ENCODE results near the gene MADD. TPM values are rescaled to one million over a fixed set of nuclear protein-coding genes. Genes with fewer than 3 reads are reported as not detected.
A peak's percentile ranks its signal among the peaks of the same experiment; 100 is the strongest.
"Not testable (repeated sequence)": the region's sequence is repeated elsewhere in the genome, so short reads cannot be mapped to it uniquely, and the experiment has no call there.

MADD gene
- total RNA-seq, 1 donor from 2014 or later: 31.7 TPM

DNA sequence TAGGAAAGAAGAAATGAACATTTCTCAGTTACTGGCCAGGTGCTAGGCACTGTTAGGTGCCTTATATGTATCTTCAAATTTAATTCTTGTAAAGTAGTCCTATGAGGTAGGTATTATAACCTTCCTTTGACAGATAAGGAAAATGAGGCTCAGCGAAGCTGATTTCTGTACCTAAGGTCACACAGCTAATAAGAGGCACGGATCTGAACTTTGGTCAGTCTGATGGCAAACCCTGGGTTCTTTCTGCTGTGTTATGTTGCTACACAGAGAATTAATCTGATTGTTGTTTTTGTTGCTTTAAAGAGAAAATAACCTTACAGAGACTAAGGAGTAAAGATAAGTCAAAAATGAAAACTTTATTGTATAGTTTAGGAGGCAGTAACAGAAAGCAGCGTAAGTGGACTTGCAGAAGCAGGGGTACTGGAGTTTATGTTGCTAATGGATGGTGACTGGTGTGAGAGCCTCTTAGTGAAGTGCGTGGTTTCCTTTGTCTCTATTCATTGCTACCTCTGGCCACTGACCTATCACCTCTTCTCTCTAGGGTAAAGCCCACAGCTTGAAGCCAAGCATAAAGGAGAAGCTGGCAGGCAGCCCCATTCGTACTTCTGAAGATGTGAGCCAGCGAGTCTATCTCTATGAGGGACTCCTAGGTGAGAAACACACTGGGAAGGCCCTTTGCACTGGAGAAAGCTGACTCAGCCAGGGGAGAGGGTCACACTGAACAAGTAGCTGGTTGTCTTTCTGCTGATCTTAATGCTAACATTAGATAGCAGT, 38.3 kb downstream of the MADD start:
- Histone ChIP-seq H3K36me3 (peaks cover 56 to 75% of the 10 kb centered on the region in 2 donors), H3K4me1 (peaks cover 3 to 10% of the 10 kb centered on the region in 2 donors), H3K27ac (no peak overlapping the region), H3K27me3 (no peaks in the 10 kb centered on the region), H3K4me3 (no peak overlapping the region), H3K9me3 (peaks cover 0 to 1% of the 10 kb centered on the region in 2 donors)
- TF ChIP-seq CTCF (IDR thresholded peaks at IDR 0.05): no peak
- intact Hi-C loops (cut with DNase I): no loop called here
- DNase-seq (ENCODE audit: low spot score in 2 of 2): peak in 1 of 2 donors; percentile 30

GRCh38 chr11:47314992-47315391, 45.1 kb downstream of the MADD start:
- Histone ChIP-seq H3K4me3 (no peak overlapping the region), H3K36me3 (peaks cover 76 to 77% of the 10 kb centered on the region in 2 donors), H3K9me3 (no peaks in the 10 kb centered on the region), H3K4me1 (no peaks in the 10 kb centered on the region), H3K27ac (no peak overlapping the region), H3K27me3 (no peaks in the 10 kb centered on the region)
- peak in 1 of 2 donors; percentile 22 for DNase-seq (ENCODE audit: low spot score in 2 of 2)
- no peak for TF ChIP-seq CTCF (IDR thresholded peaks at IDR 0.05)
- intact Hi-C loops (cut with DNase I): no loop called here

DNA sequence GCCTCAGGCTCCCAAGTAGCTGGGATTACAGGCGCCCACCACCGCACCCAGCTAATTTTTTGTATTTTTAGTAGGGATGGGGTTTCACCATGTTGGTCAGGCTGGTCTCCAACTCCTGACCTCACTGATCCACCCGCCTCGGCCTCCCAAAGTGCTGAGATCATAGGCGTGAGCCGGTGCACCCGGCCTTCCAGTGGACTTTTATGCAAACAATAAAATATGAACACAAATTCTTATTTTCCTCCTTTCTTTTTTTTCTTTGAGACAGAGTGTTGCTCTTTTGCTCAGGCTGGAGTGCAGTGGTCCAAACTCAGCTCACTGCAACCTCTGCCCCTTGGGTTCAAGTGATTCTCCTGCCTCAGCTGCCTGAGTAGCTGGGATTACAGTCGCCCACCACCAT, 46.6 kb downstream of the MADD start:
- intact Hi-C loops (cut with DNase I); H3K27ac ChIP-seq; H3K4me3 ChIP-seq; H3K9me3 ChIP-seq; H3K27me3 ChIP-seq; H3K4me1 ChIP-seq: not testable (repeated sequence)
- peak in 1 of 2 donors; percentile 8 for DNase-seq (ENCODE audit: low spot score in 2 of 2)
- peaks cover 64 to 70% of the 10 kb centered on the region in 2 donors for H3K36me3 ChIP-seq

DNA sequence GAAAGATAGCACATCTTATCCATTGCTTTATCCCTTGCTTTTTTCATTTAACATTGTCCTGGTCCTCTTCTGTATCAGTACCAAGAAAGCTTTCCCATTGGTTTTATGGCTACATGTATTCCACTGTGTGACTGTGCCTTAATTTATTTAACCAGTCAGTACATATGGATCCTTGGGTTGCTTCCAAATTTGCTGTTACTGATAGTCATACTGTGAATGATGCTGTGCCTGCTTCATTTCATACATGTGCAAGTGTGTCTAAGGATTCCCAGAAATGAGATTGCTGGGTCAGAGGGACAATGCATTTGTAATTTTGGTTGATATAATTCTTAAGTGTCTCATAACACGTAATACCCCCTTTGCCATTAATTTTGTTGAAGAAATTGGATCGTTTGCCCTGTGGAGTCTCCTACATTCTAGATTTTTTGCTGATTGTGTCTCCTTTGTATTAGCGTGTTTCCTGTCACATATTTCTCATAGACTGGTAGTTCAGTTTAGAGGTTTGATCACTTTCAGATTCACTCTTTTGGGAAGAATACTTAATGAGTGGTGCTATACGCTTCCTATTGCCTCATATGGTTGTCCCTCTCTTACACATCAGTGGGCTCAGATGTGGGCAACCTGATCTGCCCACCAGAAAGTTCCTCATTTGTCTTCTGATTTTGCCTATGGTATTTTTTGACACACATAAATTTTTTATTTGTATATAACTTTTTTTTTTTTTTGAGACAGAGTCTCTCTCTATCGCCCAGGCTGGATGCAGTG, 47.3 kb downstream of the MADD start:
- intact Hi-C loops (cut with DNase I): no loop called here
- peaks cover 64 to 70% of the 10 kb centered on the region in 2 donors for H3K36me3 ChIP-seq
- DNase-seq (ENCODE audit: low spot score in 2 of 2): peak in 1 of 2 donors; percentile 12

GRCh38 chr11:47318166-47318565, 48.2 kb downstream of the MADD start:
- intact Hi-C loops (cut with DNase I): no loop called here
- Histone ChIP-seq H3K36me3 (peaks cover 59 to 65% of the 10 kb centered on the region in 2 donors), H3K9me3 (no peaks in the 10 kb centered on the region), H3K27me3 (no peaks in the 10 kb centered on the region), H3K4me1 (no peaks in the 10 kb centered on the region), H3K4me3 (no peak overlapping the region), H3K27ac (no peak overlapping the region)
- TF ChIP-seq CTCF (IDR thresholded peaks at IDR 0.05): no peak
- DNase-seq (ENCODE audit: low spot score in 2 of 2): peak in 1 of 2 donors; percentile 5

More for the DNA sequence above, 47.3 kb downstream of the MADD start:
- no peak overlapping the region for H3K27ac ChIP-seq
- H3K9me3 ChIP-seq: no peaks in the 10 kb centered on the region
- H3K27me3 ChIP-seq: no peaks in the 10 kb centered on the region
- TF ChIP-seq CTCF (IDR thresholded peaks at IDR 0.05): no peak
- no peak overlapping the region for H3K4me3 ChIP-seq
- H3K4me1 ChIP-seq: no peaks in the 10 kb centered on the region

DNA sequence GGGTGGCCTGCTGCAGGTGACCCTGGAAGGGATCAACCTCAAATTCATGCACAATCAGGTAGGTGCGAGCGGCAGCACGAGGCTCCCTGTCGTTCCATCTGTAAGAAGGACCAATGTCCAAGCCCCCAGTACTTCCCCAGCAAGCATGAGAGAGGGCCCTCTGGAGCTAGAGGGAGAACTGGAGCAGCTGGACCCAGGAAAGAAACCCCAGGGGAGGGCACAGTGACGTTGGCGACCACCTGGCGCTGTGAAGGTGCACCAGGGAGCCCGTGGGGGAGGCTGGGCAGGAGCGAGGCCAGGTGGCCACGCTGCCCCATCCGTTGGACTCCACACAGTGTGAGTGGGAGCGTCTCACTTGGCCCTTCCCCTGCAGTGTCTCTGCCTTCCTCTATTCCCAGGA, 54.6 kb downstream of the MADD start:
- no peaks in the 10 kb centered on the region for H3K27me3 ChIP-seq
- intact Hi-C loops (cut with DNase I): no loop called here
- DNase-seq (ENCODE audit: low spot score in 2 of 2): no peak
- H3K27ac ChIP-seq: no peak overlapping the region
- H3K4me3 ChIP-seq: no peak overlapping the region
- H3K4me1 ChIP-seq: no peaks in the 10 kb centered on the region
- peaks cover 19 to 43% of the 10 kb centered on the region in 2 donors for H3K36me3 ChIP-seq
- H3K9me3 ChIP-seq: no peaks in the 10 kb centered on the region
- TF ChIP-seq CTCF (IDR thresholded peaks at IDR 0.05): no peak
